HG02870 (cell line): ENCODE data around the gene DEFB112.

Source experiments
- ATAC-seq: cut with Tn5 transposase; IDR thresholded peaks from one replicate; pipeline ENCODE4 v1.9.1; 2021; ENCODE audit warnings: mild to moderate bottlenecking, moderate library complexity; ENCODE audit not compliant: unreplicated experiment

DEFB112 gene

GRCh38 chr6:50003139-50003538 lies 46.6 kb downstream of the DEFB112 start:
- ATAC-seq: no peak

DNA sequence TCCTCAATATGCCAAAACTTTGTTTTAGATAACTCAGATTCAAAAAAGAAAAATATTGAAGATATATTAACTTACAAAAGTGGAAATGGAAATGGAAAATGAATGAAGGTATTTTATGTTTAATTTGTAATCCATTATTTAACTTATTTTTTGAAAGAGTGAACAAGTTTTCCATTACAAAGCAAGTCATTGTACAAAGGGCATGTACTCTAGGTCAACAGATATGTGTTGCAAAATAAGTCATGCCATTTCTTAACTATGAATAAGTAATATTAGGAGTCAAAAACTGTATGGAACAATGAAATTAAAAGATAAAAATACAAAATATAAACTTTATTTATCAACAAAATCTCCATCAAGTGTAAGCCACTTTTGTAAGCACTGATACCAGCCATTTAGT lies 54.5 kb downstream of the DEFB112 start:
- ATAC-seq: no peak
